ENCODE results near the gene NQO2. TPM values are rescaled to one million over a fixed set of nuclear protein-coding genes. Genes with fewer than 3 reads are reported as not detected.

Gene NQO2
- polyA plus RNA-seq, 1 of the 3 experiments (the other 2 are of a cell fraction): 19.2 TPM

DNA sequence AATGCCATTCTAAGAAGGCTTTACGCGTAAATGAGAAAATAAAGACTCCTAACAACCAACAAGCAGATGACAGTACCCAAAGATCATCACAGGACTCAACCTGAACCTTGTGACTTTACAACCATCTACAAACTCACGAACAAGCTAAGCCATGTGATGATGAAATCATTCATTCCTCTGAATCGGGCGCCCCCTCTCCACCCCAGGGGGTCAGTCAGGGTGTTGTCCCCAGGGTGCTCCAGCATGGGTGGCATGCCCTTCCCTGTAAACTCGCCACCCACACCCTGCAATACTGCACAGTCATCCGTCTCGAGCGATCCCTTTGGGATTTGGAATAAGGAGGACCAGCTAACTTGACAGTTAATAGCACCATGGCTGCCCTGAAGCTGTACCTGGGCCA is 40.9 kb upstream of the NQO2 start:
- Histone ChIP-seq H3F3A (replicated peaks; ENCODE audit: insufficient read depth) (peaks cover 15% of the 10 kb centered on the region), H3K9ac (no peak overlapping the region), H3K9me3 (no peaks in the 10 kb centered on the region), H3K79me2 (ENCODE audit: insufficient read depth) (peaks cover 73% of the 10 kb centered on the region), H2AFZ (ENCODE audit: low read depth) (no peak overlapping the region), H3K4me2 (no peak overlapping the region), H3K27ac (ENCODE audit: low read depth in 2 of 2, low read length in 1 of 2) (no peak overlapping the region; a peak in 1 of 4 replicates), H4K20me1 (ENCODE audit: insufficient read depth) (no peaks in the 10 kb centered on the region), H3K4me3 (ENCODE audit: low read depth in 2 of 2, low read length in 1 of 2) (no peak overlapping the region), H3K27me3 (ENCODE audit: insufficient read depth) (no peaks in the 10 kb centered on the region), H3K9me2 (no peaks in the 10 kb centered on the region), H3K36me3 (replicated peaks in 1 of 2; ENCODE audit: control insufficient read depth in 1 of 2, insufficient read depth in 2 of 2, low read length in 1 of 2) (peaks cover 0 to 14% of the 10 kb centered on the region in 2 experiments), H3K4me1 (ENCODE audit: control insufficient read depth in 1 of 2, insufficient read depth in 2 of 2, low read depth in 1 of 2, low read length in 1 of 2) (peaks cover 0 to 15% of the 10 kb centered on the region in 2 experiments; a peak in 3 of 4 replicates)
- ChIA-PET CTCF (interaction anchor here (0.8 to 2.2 kb wide), 2 partner anchors 30 to 95 kb away, joined by 3 to 11 read pairs; no protein-coding TSS in a partner anchor), POLR2A (no interaction called here)
- WGBS (ENCODE audit: low lambda C conversion rate): 97% methylated on average over 7 of the region's 9 CpGs
- DNase-seq: no peak
- TF ChIP-seq, protein P1, sequence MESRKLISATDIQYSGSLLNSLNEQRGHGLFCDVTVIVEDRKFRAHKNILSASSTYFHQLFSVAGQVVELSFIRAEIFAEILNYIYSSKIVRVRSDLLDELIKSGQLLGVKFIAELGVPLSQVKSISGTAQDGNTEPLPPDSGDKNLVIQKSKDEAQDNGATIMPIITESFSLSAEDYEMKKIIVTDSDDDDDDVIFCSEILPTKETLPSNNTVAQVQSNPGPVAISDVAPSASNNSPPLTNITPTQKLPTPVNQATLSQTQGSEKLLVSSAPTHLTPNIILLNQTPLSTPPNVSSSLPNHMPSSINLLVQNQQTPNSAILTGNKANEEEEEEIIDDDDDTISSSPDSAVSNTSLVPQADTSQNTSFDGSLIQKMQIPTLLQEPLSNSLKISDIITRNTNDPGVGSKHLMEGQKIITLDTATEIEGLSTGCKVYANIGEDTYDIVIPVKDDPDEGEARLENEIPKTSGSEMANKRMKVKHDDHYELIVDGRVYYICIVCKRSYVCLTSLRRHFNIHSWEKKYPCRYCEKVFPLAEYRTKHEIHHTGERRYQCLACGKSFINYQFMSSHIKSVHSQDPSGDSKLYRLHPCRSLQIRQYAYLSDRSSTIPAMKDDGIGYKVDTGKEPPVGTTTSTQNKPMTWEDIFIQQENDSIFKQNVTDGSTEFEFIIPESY (IDR thresholded peaks at IDR 0.05; ENCODE audit: borderline replicate concordance, low read depth): no peak
- TF ChIP-seq, protein P2, sequence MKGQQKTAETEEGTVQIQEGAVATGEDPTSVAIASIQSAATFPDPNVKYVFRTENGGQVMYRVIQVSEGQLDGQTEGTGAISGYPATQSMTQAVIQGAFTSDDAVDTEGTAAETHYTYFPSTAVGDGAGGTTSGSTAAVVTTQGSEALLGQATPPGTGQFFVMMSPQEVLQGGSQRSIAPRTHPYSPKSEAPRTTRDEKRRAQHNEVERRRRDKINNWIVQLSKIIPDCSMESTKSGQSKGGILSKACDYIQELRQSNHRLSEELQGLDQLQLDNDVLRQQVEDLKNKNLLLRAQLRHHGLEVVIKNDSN (IDR thresholded peaks at IDR 0.05; ENCODE audit: borderline replicate concordance, low read depth): no peak
- TF ChIP-seq FOSL2 (IDR thresholded peaks at IDR 0.05; ENCODE audit: borderline replicate concordance, low read depth) (no peak), SMC3 (IDR thresholded peaks at IDR 0.05; ENCODE audit: low read depth, low read length) (no peak), JUND (IDR thresholded peaks at IDR 0.05) (no peak), EZH2phosphoT487 (IDR thresholded peaks at IDR 0.05; ENCODE audit: borderline replicate concordance, low read depth) (no peak), FOXJ3 (CRISPR knock-in tag; IDR thresholded peaks at IDR 0.05) (no peak)
- TF ChIP-seq, protein P3, sequence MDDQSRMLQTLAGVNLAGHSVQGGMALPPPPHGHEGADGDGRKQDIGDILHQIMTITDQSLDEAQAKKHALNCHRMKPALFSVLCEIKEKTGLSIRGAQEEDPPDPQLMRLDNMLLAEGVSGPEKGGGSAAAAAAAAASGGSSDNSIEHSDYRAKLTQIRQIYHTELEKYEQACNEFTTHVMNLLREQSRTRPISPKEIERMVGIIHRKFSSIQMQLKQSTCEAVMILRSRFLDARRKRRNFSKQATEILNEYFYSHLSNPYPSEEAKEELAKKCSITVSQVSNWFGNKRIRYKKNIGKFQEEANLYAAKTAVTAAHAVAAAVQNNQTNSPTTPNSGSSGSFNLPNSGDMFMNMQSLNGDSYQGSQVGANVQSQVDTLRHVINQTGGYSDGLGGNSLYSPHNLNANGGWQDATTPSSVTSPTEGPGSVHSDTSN (IDR thresholded peaks at IDR 0.05): no peak
- TF ChIP-seq, protein P4, sequence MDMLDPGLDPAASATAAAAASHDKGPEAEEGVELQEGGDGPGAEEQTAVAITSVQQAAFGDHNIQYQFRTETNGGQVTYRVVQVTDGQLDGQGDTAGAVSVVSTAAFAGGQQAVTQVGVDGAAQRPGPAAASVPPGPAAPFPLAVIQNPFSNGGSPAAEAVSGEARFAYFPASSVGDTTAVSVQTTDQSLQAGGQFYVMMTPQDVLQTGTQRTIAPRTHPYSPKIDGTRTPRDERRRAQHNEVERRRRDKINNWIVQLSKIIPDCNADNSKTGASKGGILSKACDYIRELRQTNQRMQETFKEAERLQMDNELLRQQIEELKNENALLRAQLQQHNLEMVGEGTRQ (IDR thresholded peaks at IDR 0.05; ENCODE audit: borderline replicate concordance, low read depth, low read length): no peak
- TF ChIP-seq, protein P5, sequence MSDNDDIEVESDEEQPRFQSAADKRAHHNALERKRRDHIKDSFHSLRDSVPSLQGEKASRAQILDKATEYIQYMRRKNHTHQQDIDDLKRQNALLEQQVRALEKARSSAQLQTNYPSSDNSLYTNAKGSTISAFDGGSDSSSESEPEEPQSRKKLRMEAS (IDR thresholded peaks at IDR 0.05; ENCODE audit: low read depth): no peak
- TF ChIP-seq, protein P6, sequence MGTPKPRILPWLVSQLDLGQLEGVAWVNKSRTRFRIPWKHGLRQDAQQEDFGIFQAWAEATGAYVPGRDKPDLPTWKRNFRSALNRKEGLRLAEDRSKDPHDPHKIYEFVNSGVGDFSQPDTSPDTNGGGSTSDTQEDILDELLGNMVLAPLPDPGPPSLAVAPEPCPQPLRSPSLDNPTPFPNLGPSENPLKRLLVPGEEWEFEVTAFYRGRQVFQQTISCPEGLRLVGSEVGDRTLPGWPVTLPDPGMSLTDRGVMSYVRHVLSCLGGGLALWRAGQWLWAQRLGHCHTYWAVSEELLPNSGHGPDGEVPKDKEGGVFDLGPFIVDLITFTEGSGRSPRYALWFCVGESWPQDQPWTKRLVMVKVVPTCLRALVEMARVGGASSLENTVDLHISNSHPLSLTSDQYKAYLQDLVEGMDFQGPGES (IDR thresholded peaks at IDR 0.05; ENCODE audit: low read depth, low read length): no peak
